ENCODE results near the gene EPB41L5. TPM values are rescaled to one million over a fixed set of nuclear protein-coding genes. Genes with fewer than 3 reads are reported as not detected.
"Not testable (repeated sequence)": the region's sequence is repeated elsewhere in the genome, so short reads cannot be mapped to it uniquely, and the experiment has no call there.

Gene EPB41L5
- total and polyA plus RNA-seq, 2 donors (not counting 3 experiments of a cell fraction or from before 2014, with no cell fraction given), result 8.4 to 13.6 TPM

GRCh38 chr2:120158658-120159057, 145.8 kb downstream of the EPB41L5 start:
- intact Hi-C loops (cut with micrococcal nuclease); FAIRE-seq; H3K4me2 ChIP-seq (ENCODE audit: insufficient read depth, low read length); H3K9ac ChIP-seq (replicated peaks; ENCODE audit: extremely low read depth, insufficient read depth, low read length); BruUV-seq (replicated peaks); H3K9me3 ChIP-seq (replicated peaks; ENCODE audit: control insufficient read depth, insufficient read depth, low read length); H4K20me1 ChIP-seq (replicated peaks; ENCODE audit: control insufficient read depth, extremely low read depth, insufficient read depth, low read length); H3K4me1 ChIP-seq (ENCODE audit: control insufficient read depth, extremely low read depth, insufficient read depth, low read length); H3K36me3 ChIP-seq (ENCODE audit: control insufficient read depth in 2 of 2, extremely low read depth in 1 of 2, insufficient read depth in 2 of 2, low read length in 2 of 2); H3K9me1 ChIP-seq (replicated peaks; ENCODE audit: control insufficient read depth, extremely low read depth, insufficient read depth, low read length); POLR2A ChIA-PET; DNase-seq (ENCODE audit: low read depth, low spot score); H3K27ac ChIP-seq (ENCODE audit: insufficient read depth, low read depth, low read length); H3K27me3 ChIP-seq (ENCODE audit: control insufficient read depth in 2 of 2, insufficient read depth in 2 of 2, low read length in 2 of 2); H3K79me2 ChIP-seq (ENCODE audit: control insufficient read depth, insufficient read depth, low read length); H3K4me3 ChIP-seq (replicated peaks in 1 of 3; ENCODE audit: insufficient read depth in 1 of 3, low read depth in 1 of 3, low read length in 3 of 3); H2AFZ ChIP-seq (ENCODE audit: low read depth, low read length); dilution Hi-C loops (cut with MboI; ENCODE audit: extremely low pct_ligation_motif_present, low sequenced_read_pairs): not testable (repeated sequence)
- CTCF ChIA-PET, result interaction anchor here (1.4 to 2.0 kb wide), 2 partner anchors 17 to 456 kb away, joined by 4 to 7 read pairs; no protein-coding TSS in a partner anchor

GRCh38 chr2:120161190-120161589, 148.3 kb downstream of the EPB41L5 start:
- ChIA-PET POLR2A (no interaction called here), CTCF (interaction anchor here (1.5 to 2.1 kb wide), 2 partner anchors 14 to 29 kb away, joined by 5 to 6 read pairs; no protein-coding TSS in a partner anchor)
- H3K9me3 ChIP-seq (replicated peaks; ENCODE audit: control insufficient read depth, insufficient read depth, low read length), result no peaks in the 10 kb centered on the region
- no peak overlapping the region for H3K9ac ChIP-seq (replicated peaks; ENCODE audit: extremely low read depth, insufficient read depth, low read length)
- intact Hi-C loops (cut with micrococcal nuclease), result no loop called here
- H3K4me1 ChIP-seq (ENCODE audit: control insufficient read depth, extremely low read depth, insufficient read depth, low read length), result no peaks in the 10 kb centered on the region
- H3K36me3 ChIP-seq (ENCODE audit: control insufficient read depth in 2 of 2, extremely low read depth in 1 of 2, insufficient read depth in 2 of 2, low read length in 2 of 2), result peaks cover 0 to 3% of the 10 kb centered on the region in 2 experiments
- dilution Hi-C loops (cut with MboI; ENCODE audit: extremely low pct_ligation_motif_present, low sequenced_read_pairs), result no loop called here
- H3K9me1 ChIP-seq (replicated peaks; ENCODE audit: control insufficient read depth, extremely low read depth, insufficient read depth, low read length), result no peaks in the 10 kb centered on the region
- no peak overlapping the region for H3K4me3 ChIP-seq (replicated peaks in 1 of 3; ENCODE audit: insufficient read depth in 1 of 3, low read depth in 1 of 3, low read length in 3 of 3)
- FAIRE-seq (no peak), DNase-seq (ENCODE audit: low read depth, low spot score) (no peak)
- H2AFZ ChIP-seq (ENCODE audit: low read depth, low read length), result no peak overlapping the region
- H4K20me1 ChIP-seq (replicated peaks; ENCODE audit: control insufficient read depth, extremely low read depth, insufficient read depth, low read length), result no peaks in the 10 kb centered on the region
- no peaks in the 10 kb centered on the region for H3K79me2 ChIP-seq (ENCODE audit: control insufficient read depth, insufficient read depth, low read length)
- H3K4me2 ChIP-seq (ENCODE audit: insufficient read depth, low read length), result no peak overlapping the region
- no peak overlapping the region for H3K27ac ChIP-seq (ENCODE audit: insufficient read depth, low read depth, low read length)
- TF ChIP-seq GATA2 (IDR thresholded peaks at IDR 0.05; ENCODE audit: insufficient read depth, insufficient read length, low read depth, low read length), result no peak
- TF ChIP-seq, protein P1, sequence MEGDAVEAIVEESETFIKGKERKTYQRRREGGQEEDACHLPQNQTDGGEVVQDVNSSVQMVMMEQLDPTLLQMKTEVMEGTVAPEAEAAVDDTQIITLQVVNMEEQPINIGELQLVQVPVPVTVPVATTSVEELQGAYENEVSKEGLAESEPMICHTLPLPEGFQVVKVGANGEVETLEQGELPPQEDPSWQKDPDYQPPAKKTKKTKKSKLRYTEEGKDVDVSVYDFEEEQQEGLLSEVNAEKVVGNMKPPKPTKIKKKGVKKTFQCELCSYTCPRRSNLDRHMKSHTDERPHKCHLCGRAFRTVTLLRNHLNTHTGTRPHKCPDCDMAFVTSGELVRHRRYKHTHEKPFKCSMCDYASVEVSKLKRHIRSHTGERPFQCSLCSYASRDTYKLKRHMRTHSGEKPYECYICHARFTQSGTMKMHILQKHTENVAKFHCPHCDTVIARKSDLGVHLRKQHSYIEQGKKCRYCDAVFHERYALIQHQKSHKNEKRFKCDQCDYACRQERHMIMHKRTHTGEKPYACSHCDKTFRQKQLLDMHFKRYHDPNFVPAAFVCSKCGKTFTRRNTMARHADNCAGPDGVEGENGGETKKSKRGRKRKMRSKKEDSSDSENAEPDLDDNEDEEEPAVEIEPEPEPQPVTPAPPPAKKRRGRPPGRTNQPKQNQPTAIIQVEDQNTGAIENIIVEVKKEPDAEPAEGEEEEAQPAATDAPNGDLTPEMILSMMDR (IDR thresholded peaks at IDR 0.05; ENCODE audit: extremely low read depth in 1 of 2, insufficient read depth in 1 of 2, low read depth in 1 of 2, low read length in 2 of 2), result no peak
- no peak for TF ChIP-seq JUN (IDR thresholded peaks at IDR 0.05; ENCODE audit: borderline replicate concordance, insufficient read depth, insufficient read length, low read depth)
- no peak for TF ChIP-seq EZH2 (IDR thresholded peaks at IDR 0.05; ENCODE audit: borderline replicate concordance, low read depth, low read length, severe bottlenecking)
- no peak for TF ChIP-seq MAX (IDR thresholded peaks at IDR 0.05; ENCODE audit: insufficient read depth, insufficient read length)
- TF ChIP-seq POLR2A (IDR thresholded peaks at IDR 0.05; ENCODE audit: low read depth, low read length), result no peak
- no peak for TF ChIP-seq MYC (IDR thresholded peaks at IDR 0.05; ENCODE audit: low read depth, low read length)
- TF ChIP-seq POLR2AphosphoS5 (IDR thresholded peaks at IDR 0.05; ENCODE audit: insufficient read depth, low read depth, low read length), result no peak
- TF ChIP-seq FOS (IDR thresholded peaks at IDR 0.05; ENCODE audit: borderline replicate concordance, insufficient read depth, low read length), result no peak
- no peaks in the 10 kb centered on the region for H3K27me3 ChIP-seq (ENCODE audit: control insufficient read depth in 2 of 2, insufficient read depth in 2 of 2, low read length in 2 of 2)
- no TSS peak for BruUV-seq (replicated peaks)
